ENCODE results near the gene CDCA4. TPM values are rescaled to one million over a fixed set of nuclear protein-coding genes. Genes with fewer than 3 reads are reported as not detected.

CDCA4 gene
- polyA plus RNA-seq, 10 donors: 11.0 to 29.9 (median 16.7) TPM

DNA sequence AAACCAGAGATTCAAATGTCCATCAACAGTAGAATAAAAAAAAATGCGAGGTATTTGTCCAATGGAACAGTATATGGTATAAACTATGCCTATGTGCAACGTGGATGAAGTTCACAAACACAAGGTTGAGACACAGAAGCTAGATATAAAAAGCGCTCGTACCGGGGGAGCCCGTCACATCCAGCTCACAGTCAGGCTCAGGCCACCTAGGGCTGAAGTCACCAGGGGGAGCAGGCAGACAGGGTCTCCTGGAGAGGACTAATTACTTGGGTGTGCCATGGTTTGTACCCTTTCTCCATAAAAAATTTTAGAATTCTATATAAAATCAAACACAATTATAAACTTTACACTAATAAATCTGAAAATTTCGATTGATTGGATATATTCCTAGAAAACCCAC is 56.3 kb downstream of the CDCA4 start:
- DNase-seq: no peak

Other genes starting within 250 kb of the CDCA4 start
- gene AKT1, start 225.3 kb downstream of the CDCA4 start, polyA plus RNA-seq (ENCODE audit: insufficient read length in 10 of 10): 100 to 1,000 TPM; 136 to 198 (median 172) TPM
- gene ZBTB42, start 220.0 kb downstream of the CDCA4 start, polyA plus RNA-seq (ENCODE audit: insufficient read length in 10 of 10): 1 to 10 TPM; 4.0 to 7.4 (median 6.2) TPM
- gene CEP170B, start 155.8 kb downstream of the CDCA4 start, polyA plus RNA-seq (ENCODE audit: insufficient read length in 10 of 10): 1 to 10 TPM; 1.1 to 5.4 (median 2.5) TPM
- gene PLD4, start 96.2 kb downstream of the CDCA4 start, polyA plus RNA-seq (ENCODE audit: insufficient read length in 10 of 10): 1 to 10 TPM; 3.6 to 8.7 (median 4.8) TPM
- gene AHNAK2, start 42.7 kb downstream of the CDCA4 start, polyA plus RNA-seq (ENCODE audit: insufficient read length in 10 of 10): 10 to 100 TPM in 9 of 10 donors, 1 to 10 TPM in 1; 4.1 to 22.2 (median 16.0) TPM
- gene CLBA1, start 35.3 kb downstream of the CDCA4 start, polyA plus RNA-seq (ENCODE audit: insufficient read length in 10 of 10): 1 to 10 TPM; 2.6 to 6.7 (median 4.4) TPM
- 1 to 10 TPM in 3 of 10 donors, under 1 TPM in 7; 0.59 to 1.0 (median 0.88) TPM for gene GPR132, start 44.3 kb upstream of the CDCA4 start, polyA plus RNA-seq (ENCODE audit: insufficient read length in 10 of 10)
- 10 to 100 TPM; 21.8 to 51.2 (median 35.0) TPM for gene JAG2, start 147.7 kb upstream of the CDCA4 start, polyA plus RNA-seq (ENCODE audit: insufficient read length in 10 of 10)
- gene NUDT14, start 160.2 kb upstream of the CDCA4 start, polyA plus RNA-seq (ENCODE audit: insufficient read length in 10 of 10): 10 to 100 TPM in 8 of 10 donors, 1 to 10 TPM in 2; 7.3 to 19.6 (median 13.8) TPM
- gene BTBD6, start 227.4 kb upstream of the CDCA4 start, polyA plus RNA-seq (ENCODE audit: insufficient read length in 10 of 10): 10 to 100 TPM; 29.6 to 45.7 (median 37.9) TPM

All from muscle of back (tissue), 11 donors.